ENCODE measurements around the gene HSPB8.

HSPB8 gene

DNA sequence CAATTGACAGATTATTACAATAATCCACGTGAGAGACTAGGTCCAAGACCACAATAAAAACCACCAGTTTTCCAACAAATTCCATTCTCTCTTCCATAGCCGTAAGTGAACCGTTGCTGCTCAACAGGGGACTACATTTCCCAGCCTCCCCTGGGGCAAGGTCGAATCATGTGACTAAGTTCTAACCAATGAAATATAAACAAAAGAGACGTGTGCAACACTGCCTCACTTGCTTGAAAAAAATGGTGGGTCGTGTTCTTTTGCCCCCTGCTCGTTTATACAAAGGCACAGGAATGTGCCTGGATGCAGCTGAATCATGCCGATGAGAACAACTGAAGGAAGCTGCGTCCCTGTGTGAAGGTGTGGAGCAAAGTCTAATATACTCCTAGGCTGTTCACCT, 51.1 kb downstream of the HSPB8 start:
- peak overlapping the region; percentile 9 for H3K4me3 ChIP-seq (ENCODE audit: low read depth, low read length)
- TF ChIP-seq, protein P1, sequence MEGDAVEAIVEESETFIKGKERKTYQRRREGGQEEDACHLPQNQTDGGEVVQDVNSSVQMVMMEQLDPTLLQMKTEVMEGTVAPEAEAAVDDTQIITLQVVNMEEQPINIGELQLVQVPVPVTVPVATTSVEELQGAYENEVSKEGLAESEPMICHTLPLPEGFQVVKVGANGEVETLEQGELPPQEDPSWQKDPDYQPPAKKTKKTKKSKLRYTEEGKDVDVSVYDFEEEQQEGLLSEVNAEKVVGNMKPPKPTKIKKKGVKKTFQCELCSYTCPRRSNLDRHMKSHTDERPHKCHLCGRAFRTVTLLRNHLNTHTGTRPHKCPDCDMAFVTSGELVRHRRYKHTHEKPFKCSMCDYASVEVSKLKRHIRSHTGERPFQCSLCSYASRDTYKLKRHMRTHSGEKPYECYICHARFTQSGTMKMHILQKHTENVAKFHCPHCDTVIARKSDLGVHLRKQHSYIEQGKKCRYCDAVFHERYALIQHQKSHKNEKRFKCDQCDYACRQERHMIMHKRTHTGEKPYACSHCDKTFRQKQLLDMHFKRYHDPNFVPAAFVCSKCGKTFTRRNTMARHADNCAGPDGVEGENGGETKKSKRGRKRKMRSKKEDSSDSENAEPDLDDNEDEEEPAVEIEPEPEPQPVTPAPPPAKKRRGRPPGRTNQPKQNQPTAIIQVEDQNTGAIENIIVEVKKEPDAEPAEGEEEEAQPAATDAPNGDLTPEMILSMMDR (IDR thresholded peaks at IDR 0.05; ENCODE audit: low read depth, low read length, missing control alignments): no peak
- no peak for DNase-seq (ENCODE audit: low read depth)
- in situ Hi-C loops (cut with HindIII; ENCODE audit: low sequenced_read_pairs): no loop called here

DNA sequence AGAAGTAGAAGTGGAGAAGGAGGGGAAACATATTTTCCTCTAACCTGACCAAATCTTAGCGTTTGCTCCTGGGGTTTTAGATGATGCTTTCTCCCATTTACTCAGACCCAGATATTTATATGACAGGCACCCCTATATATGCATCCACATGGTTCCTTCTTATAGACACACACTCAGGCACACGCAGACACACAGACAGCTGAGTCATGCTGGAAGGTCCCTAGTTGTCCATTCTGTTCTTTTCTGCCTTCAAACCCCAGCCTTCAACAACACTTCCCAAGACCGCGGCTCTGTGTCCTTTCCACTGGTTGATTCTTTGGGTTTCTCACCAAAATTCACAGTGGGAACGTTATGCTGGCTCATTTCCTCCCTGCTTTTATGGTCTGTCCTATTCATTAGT, 52.1 kb downstream of the HSPB8 start:
- H3K4me3 ChIP-seq (ENCODE audit: low read depth, low read length): no peak overlapping the region
- in situ Hi-C loops (cut with HindIII; ENCODE audit: low sequenced_read_pairs): no loop called here
- TF ChIP-seq, protein P1 (IDR thresholded peaks at IDR 0.05; ENCODE audit: low read depth, low read length, missing control alignments): no peak

DNA sequence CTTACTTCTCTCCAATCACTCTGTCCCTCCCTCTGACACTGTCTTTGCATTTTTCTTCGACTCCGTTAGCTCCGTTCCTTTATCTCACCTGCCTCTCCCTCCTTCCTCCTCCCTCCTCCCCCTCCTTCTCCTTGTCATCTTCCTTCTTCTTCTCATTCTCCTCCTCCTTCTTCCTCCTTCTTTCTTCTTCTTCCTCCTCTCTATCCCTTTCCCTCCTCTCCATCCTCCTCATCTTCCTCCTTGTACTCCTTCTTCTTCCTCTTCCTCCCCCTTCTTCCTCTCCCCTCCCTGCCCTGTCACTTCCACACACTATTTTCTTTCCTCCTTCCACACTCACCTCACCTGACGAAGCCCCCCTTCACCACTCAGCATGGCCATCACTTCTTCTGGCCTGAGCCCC, 53.0 kb downstream of the HSPB8 start:
- in situ Hi-C loops (cut with HindIII; ENCODE audit: low sequenced_read_pairs): no loop called here
- H3K4me3 ChIP-seq (ENCODE audit: low read depth, low read length): no peak overlapping the region
- TF ChIP-seq, protein P1 (IDR thresholded peaks at IDR 0.05; ENCODE audit: low read depth, low read length, missing control alignments): no peak
- DNase-seq (ENCODE audit: low read depth): no peak

More for the DNA sequence above, 52.1 kb downstream of the HSPB8 start:
- DNase-seq (ENCODE audit: low read depth): no peak

DNA sequence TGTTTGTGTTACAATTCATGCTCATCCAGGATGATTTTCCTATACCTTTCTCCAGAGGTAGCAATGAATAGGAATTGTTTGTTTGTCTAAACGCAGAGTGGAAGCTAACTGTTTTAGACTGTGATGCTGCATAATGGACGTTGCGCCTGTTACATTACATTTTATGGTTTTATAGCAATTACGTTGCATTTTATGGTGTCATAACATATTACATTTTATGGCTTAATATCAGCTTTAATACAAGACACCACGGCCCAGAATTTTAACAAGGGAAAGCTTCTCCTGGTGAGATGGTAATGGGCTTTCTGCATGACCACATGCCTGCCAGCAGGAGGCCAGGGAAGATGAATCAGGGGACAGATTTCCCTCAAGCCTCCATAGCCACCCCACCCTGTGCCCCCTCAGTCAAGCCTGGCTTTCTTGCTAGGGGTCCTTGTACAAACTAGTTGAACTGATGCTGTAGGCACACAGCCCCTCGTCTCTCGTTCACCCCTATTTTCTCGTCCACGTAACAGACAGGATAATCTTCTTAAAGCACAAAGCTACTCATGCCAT, 56.5 kb downstream of the HSPB8 start:
- TF ChIP-seq, protein P1 (IDR thresholded peaks at IDR 0.05; ENCODE audit: low read depth, low read length, missing control alignments): no peak
- DNase-seq (ENCODE audit: low read depth): no peak
- no peak overlapping the region for H3K4me3 ChIP-seq (ENCODE audit: low read depth, low read length)
- in situ Hi-C loops (cut with HindIII; ENCODE audit: low sequenced_read_pairs): no loop called here

DNA sequence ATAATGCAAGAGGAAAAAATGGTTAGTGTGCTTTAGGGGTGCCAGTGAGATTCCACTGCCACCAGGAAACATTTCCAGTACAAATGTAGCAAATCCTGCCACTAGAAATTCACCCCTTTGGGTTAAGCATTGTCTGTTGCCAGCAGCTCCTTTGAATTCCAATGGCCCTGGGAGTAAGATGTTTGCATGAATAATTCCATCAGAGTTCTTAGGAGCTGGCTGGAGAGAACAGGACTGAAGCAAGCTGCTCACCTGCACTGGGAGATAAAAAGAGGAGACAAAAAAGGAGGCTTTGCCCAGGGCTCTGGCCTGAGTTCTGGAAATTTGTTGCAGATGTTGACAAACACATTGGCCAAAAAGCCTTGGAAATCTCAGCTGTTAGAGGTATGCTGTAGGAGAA, 57.6 kb downstream of the HSPB8 start:
- TF ChIP-seq, protein P1 (IDR thresholded peaks at IDR 0.05; ENCODE audit: low read depth, low read length, missing control alignments): no peak
- in situ Hi-C loops (cut with HindIII; ENCODE audit: low sequenced_read_pairs): no loop called here
- no peak for DNase-seq (ENCODE audit: low read depth)
- no peak overlapping the region for H3K4me3 ChIP-seq (ENCODE audit: low read depth, low read length)

DNA sequence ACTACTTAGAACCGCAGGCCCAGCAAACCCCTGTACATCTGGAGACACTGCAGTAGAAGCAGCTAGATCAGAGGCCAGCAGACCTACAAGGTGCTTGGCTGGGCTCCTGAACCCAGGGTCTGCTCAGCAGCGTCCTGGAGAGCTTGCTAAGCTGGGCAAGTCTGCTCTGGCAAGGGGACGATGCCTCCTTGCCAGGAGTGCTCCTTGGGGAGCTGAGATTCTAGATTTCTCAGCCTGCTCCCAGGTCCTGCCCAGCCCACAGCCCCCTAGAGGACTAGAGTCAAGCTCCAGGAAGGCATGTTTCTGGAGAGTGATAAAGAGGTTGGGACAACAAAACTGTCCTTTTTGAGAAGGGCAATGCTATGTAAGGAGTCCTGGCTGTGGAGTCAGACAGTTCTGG, 60.3 kb downstream of the HSPB8 start:
- no peak overlapping the region for H3K4me3 ChIP-seq (ENCODE audit: low read depth, low read length)
- in situ Hi-C loops (cut with HindIII; ENCODE audit: low sequenced_read_pairs): no loop called here
- TF ChIP-seq, protein P1 (IDR thresholded peaks at IDR 0.05; ENCODE audit: low read depth, low read length, missing control alignments): no peak
- no peak for DNase-seq (ENCODE audit: low read depth)

Measured in astrocyte of the cerebellum (primary cell).